HG02938 (cell line): Measurements from ENCODE around the gene PLBD2.
A peak's percentile ranks its signal among the peaks of the same experiment; 100 is the strongest.

Experiments used
- ATAC-seq: cut with Tn5 transposase; IDR thresholded peaks from one replicate; pipeline ENCODE4 v1.9.1; 2021; ENCODE audit warnings: mild to moderate bottlenecking, moderate library complexity; ENCODE audit not compliant: unreplicated experiment

The PLBD2 gene

GRCh38 chr12:113358381-113359132 lies at the start of gene PLBD2:
PLBD2 (plus strand) TSS chr12:113358587; CDS start chr12:113358601, 14 bp downstream.
- ATAC-seq: peak; percentile 85

DNA sequence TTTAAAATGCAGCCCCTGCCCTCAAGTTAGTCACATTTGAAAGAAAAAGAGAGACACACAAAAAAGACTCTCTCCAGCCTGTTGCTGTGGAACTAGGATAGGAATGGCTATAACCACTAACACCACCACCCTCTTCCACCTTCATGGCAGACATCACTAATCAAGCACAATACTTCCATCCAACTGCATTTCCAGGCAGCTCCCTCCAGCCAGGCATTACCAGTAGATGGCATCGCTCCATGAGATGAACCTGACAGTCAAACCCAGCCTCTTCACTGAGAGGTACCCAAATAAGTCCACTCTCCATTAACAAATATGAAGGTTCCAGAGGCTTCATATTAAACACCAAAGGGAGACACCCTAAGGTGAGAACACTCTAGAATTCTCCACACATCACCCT lies 47.9 kb upstream of the PLBD2 start:
- ATAC-seq: no peak

DNA sequence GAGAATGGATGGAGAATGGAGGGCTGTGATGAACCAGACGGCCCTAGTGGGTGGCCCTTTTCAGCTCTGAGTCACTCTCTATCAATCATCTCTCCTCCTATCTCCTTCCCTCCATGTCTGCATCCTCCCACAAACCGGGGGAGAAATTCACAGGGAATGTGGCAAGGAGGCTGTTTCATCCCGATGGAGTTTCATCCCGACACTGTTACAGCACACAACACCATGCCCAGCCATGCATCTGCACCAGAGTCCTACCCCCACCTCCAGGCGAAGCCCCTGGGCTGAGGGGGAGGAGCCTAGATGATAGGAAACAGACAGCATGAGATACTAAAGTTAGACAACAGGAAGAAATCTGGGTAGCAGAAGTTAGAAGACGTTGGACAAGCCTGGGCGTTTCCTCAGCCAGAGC lies 44.3 kb upstream of the PLBD2 start:
- ATAC-seq: no peak

DNA sequence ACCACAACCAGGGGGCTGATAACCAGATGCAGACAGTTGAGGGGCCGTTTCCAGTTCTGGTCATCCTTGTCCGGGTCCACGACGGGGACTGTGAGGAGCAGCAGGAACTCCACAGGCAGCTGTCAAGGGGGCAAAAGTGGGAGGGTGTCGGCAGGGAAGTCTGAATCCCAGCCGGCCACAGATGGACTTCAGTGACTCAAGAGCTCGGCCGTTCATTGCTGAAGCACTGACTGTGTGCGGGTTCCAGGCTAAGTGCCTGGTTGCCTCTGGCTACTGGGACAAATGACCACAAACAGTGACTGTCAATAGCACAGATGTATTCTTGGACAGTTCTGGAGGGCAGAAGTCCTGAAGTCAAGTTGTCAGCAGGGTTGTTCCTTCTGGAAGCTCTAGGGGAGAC lies 43.0 kb upstream of the PLBD2 start:
- ATAC-seq: no peak

- ATAC-seq: no peak
Measured at GRCh38 chr12:113316155-113316554, 42.2 kb upstream of the PLBD2 start.

GRCh38 chr12:113317122-113317521 lies 41.3 kb upstream of the PLBD2 start:
- ATAC-seq: no peak

DNA sequence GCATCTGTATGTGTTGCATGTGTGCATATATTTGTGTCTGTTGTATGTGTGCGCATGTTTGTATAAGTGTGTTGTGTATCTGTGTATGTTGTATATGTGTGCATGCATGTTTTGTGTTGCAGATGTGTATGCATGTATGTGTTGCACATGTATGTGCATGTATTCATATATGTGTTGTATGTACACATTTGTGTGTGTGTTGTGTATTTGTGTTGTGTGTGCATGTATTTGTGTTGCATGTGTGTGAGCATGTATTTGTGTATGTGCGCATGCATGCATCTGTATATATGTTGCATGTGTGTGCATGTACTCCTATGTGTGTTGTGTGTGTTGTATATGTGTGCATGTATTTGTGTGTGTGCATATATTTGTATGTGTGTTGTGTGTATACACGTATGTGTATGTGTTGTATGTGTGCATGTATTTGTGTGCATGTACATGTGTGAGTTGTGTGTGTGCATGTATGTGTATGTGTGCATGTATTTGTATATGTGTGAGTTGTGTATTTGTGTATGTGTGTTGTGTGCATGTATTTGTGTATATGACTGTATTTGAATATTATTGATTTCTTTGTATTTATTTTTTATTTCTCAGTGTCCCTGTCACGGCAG lies 40.2 kb upstream of the PLBD2 start:
- no peak for ATAC-seq

DNA sequence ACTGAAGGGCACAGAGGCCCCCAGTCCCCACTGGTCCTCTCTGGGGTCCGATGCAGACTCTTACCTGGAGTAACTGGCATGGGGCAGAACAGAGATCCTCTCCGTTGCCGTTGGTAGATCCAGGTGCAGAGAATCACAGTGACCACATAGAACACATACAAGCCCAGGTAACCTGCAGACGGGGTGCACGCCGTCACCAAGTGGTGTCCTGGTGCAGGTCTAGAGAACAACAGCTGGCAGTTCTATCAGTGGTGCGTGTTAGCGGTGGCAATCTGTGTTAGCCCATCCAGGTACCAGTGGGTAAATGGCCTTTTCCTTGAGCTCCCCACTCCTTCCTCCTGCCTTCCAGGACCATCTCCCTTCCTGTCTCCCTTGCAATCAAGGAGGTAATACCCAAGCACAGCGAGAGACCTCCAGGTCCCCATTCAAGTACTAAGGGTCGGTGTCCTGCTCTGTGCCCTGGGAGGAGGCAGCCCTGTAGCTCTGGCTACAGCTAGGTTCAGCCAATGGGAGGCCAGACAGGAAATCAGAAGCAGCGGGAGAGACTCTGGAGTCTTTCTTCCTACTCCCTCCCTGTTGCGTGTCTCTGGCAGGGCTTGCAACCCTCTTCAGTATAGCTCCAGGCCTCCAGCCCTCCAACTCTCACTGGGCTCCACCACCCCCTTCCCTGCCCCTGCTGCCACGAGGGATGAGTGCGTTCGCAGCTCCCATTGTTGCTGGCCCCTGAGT lies 39.3 kb upstream of the PLBD2 start:
- no peak for ATAC-seq

GRCh38 chr12:113320401-113320800 lies 38.0 kb upstream of the PLBD2 start:
- no peak for ATAC-seq

GRCh38 chr12:113322343-113322742 lies 36.0 kb upstream of the PLBD2 start:
- ATAC-seq: no peak

DNA sequence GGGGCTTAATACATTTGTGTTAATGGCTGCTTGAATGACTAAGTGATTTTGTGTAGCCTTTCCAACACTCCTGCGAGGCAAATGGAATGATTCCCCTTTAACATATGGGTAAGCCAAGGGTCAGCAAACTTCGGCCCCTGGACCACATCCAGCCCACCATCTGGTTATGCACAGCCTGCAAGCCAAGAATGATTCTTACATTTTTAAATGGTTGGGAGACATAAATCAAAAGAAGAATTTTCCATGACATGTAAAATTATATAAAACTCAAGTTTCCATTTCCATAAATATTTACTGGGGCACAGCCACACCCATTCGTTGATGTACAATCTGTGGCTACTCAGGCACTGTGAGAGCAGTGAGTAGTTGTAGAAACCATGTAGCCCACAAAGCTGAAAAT lies 32.5 kb upstream of the PLBD2 start:
- no peak for ATAC-seq

- no peak for ATAC-seq
Measured at GRCh38 chr12:113326775-113327395, 31.5 kb upstream of the PLBD2 start.

DNA sequence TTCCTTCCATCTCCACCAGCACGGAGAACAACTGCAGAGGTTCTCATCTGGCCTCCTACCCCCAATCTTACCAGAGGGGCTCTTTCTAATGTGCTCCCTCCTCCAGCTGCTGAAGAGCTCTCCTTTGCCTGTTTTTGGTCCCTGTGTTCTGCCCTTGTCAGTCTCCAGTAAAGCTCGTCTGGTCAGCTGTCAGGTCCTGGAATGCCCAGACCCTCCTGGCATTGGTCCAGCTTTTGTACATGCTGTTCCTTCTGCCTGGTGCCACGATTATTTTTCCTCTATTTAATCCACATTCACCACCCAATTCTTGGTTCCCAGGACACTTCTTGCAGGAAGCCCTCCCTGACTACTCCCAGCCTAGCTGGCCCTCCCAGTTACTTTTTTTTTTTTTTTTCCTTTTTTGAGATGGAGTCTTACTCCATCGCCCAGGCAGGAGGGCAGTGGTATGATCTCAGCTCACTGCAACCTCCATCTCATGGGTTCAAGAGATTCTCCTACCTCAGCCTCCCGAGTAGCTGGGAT lies 30.0 kb upstream of the PLBD2 start:
- ATAC-seq: no peak

DNA sequence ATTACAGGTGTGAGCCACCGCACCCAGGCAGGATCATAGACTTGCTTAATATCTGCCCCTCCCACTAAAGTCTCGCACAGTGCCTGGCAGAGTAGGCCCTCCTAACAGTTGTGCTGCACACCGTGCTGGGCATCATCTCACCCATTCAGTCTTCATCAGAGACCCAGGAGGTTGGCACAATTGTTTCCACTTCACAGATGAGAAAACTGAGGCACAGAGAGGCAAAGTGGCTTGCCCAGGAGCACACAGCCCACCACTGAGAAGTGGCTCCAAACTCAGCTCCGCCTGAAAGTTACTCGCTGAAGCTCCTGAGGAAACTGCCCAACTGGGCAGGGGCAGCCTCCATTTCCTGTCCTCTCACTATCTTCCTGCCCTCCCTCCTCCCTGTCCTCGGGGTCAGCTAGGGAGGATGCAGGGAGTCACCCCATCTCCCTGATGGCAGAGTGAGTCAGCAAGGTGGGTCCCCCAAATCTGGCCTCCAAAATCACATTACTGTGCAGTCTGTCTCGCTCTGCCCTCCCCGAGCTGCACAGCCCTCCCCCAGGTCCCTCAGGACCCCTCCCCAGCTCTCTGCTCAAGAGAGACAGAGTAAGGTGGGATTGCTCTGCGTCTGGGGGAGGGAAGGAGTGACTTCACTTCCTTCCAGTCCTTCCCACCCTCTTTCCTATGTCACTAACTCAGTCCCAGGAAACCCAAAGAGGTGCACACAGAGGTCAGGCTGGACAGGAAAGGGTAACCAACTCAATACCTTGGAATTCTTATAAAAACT lies 29.2 kb upstream of the PLBD2 start:
- ATAC-seq: no peak

DNA sequence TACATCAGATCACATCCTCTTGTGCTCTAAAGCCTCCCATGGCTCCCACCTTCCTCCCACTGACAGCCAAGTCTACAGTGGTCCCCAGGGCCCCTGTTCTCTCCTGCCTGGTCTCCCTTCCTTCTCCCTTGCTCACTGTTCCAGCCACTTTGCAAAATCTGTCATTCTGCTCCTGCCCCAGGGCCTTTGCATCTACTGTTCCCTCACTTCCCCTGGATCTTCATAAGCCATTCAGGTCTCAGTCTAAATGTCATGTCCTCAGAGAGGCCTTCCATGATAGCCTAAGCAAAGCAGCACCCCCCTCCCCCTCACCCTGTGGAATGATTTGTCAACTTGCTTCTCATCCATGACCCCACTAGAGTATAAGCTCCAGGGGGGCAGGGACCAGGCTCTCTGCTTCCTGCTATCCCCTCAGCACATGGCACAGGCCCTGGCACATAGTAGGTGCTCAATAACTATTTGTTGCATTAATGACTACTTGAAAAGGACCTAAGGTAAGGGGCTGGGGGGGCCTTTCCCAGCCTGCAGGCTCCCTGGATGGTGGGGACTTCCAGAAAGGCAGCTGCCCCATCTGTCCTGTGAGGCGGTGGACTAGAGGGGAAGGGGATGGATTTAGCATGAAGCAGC lies 28.5 kb upstream of the PLBD2 start:
- no peak for ATAC-seq

DNA sequence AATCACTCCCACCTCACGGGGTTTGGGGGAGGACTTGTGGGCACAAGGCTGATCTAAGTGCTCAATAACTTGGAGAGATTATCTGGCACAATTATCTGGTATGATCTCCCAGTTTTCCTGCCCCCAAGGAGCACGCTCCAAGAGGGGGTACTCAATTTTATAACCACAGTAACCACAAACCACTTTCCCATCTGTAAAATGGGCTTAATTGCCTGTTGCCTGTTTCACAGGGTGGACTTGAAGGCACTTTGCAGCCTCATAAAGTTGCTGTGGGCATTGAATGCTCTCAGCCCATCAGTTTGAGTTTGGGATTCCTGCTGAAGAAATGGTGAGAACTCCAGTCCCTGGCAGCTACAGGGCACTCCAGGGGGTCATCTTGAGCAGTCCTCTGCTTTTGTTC lies 27.9 kb upstream of the PLBD2 start:
- ATAC-seq: no peak

DNA sequence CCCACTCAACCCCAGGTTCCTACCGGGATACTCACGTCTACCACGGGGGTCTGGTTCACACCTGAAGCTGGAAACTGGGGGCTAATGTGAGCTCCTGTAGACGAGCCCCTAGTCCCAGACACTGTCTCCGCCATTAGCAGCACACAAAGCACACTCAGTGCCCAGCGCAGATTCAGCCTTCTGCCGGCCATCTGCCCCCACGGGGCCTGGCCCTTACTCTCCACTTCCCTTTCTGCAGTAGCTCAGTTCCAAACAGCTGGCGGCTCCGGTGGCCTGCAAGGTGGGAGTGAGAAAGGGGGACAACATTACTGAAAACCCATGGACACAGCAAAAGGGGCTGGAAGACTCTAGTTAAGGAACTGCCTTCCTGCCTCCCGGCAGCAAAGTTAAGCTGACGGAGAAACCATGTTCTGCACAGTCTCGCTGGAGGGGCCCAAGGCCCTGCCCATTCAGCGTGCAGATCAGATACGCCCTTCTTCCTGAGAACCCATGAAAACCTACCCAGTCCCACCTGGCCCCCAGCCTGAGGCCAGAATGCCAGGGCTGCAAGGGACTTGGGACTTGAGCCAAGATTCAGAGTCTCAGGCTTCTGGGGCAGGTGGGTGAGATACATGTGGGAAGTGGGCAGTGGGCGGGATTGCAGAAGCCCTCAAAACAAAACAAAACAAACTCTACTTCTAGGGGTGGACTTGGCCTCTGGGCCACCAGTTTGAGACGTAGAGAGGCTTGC lies 25.5 kb upstream of the PLBD2 start:
- ATAC-seq: no peak

DNA sequence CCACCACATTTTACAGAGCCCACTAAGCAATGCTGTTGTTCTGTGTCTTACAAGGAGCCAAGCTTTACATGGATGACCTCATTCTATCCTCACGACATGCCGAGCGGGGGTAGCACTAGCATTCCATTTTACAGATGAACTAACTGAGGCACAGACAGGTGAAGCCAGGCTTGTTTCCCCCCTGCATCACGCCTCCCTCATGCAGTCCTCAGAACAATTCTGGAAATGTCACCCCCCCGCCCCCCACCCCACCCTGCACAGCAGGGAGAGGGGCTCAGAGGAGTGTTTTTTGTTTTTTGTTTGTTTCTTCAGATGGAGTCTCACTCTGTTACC lies 25.0 kb upstream of the PLBD2 start:
- ATAC-seq: no peak

DNA sequence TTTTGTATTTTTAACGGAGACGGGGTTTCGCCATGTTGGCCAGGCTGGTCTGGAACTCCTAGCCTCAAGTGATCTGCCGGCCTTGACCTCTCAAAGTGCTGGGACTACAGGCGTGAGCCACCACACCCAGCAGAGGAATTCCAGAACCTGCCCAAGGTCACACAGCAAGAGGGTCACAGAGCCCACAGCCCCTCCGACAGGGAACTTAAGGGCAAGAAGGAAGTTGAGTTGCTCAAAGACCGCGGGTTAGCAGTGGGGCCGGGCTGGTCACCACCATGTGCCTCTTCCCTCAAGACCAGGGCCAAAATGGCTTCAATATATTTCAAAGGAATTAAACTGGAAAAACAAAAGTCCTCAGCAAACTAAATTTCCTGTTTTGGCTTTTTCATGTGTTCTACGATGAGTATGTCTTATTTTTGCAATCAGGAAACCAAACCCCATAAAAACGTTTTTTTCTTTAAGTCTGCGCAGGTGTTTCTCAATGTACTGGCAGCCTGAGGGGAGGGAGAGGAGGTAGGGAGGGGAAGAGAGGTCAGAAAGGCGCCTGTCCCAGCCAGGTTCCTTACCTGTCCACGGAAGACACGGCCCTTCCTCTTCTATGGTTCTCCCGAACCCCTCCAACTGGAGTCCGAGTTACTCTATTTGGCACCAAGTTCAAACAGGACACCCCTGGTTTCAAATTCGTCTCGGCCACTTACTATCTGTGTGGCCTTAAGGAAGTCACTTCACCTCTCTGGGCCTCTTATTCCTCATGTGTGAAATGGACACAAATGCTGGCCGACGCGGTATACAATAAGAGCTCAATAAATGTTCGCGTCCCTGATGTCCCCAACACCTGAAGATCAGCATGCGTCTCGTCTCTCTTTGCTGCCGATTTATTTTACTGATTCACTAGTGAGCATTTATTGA lies 24.3 kb upstream of the PLBD2 start:
- ATAC-seq: peak; percentile 10
